HG02938 (cell line): ENCODE measurements around the gene ST8SIA5.

ENCODE experiments used
- ATAC-seq: cut with Tn5 transposase; IDR thresholded peaks from one replicate; pipeline ENCODE4 v1.9.1; 2021; ENCODE audit warnings: mild to moderate bottlenecking, moderate library complexity; ENCODE audit not compliant: unreplicated experiment

ST8SIA5 gene

DNA sequence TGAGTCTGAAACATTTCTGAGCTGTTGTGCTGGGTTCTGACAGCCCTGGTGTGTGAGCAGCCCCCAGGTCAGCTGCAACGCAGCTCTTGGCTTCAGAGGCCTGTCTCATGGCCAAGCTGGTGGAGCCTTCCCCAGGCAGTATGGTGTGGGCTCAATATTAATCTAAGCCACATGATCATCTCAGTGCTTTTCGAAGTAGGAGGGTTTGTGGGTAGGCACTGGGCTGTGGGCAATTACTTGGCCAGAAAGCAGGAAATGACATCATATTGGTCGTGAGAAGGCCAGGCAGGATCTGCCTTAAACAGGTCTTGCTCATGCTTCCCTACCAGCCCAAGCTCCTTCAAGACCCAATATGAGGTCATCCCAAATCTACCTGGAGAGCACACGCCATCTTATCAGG lies 126.7 kb downstream of the ST8SIA5 start:
- no peak for ATAC-seq

DNA sequence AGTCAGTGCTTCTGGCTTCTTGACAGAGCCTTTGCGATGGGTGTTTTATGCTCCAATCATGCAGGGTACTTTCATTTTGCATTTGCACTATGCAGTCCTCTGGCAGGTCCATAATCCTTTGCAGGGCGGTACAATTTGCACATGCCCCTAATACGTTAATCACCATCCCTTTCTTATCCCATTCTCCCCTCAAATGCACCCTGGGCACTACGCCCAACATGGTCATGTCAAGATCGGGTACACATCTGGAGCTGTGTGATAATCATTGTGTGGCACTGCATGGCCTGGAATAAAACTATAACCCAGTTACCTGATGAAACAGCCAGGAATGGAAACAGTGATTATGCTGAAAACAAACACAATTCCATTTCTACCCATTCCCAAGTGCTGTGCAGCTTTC lies 127.5 kb downstream of the ST8SIA5 start:
- ATAC-seq = no peak

DNA sequence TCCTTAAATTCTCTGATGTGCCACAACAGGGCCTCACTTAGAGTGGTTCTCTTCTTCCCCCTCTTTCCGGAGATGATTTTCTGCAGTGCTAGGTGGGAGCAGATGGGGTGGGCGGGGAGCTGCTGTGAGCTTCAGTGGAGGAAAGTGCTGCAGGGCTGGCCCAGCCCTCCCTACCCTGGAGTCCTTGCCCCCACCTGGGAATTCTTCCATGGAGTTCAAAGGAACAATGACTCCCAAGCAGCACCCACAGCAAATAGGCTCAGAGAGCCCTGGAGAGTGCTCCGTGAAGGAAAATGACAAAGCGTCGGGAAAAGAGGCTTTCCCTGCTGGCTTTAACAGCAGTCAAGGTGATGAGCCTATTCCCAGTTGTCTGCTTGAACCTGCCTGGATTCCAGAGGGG lies 128.6 kb downstream of the ST8SIA5 start:
- ATAC-seq = no peak

DNA sequence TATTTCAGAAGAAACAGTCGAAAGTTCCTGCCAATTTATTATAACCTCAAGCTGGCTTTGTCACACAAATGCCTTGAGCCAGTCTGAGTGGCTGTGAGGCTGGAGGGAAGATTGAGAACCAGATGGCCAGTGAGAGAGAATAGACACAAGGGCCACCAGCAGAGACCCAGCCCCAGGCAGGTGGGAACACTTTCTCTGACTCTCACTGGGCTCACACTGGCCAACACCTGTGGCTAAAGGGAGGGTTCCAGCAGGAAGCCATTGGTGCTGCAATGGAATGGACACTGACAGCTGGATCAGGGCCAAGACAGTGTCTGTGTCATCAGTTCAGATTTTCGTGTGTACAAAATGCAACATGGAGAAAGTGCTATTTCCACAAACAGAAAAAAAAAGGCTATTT lies 129.7 kb downstream of the ST8SIA5 start:
- no peak for ATAC-seq

DNA sequence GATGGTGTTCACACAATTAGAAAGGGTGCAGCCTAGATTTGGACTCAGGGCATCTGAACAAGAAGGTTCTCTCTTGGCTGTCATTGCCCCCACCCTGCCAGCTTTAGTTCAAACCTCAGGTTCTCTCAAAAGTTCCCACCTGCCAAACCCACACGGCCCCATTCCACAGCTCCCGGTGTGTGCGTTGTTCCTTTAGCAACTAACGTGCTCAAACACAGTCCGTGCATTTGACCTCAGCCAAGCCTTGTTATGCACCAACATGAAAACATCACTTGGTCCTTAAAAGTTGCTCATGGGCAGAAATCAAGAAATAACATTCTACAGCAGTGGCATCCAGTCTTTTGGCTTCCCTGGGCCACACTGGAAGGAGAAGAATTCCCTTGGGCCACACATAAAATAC lies 131.8 kb downstream of the ST8SIA5 start:
- ATAC-seq = no peak

DNA sequence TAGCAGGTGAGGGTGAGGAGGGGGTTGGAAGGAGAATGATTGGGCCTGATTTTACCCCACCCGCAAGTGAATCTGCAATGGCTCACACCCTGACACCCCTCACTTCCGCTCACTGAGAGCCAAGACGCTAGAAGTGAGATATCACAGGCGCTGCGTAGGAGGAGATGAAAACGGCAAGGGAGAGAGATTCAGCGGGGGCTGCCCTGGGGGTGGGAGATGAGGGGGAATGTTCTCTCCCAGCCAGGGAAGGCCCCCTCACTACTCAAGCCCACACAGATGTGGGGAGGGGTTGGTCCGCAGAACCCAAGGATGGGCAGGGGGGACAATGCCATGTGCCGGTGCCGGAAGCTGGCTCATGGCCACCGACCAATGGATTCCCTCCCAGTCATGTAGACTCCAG lies 132.7 kb downstream of the ST8SIA5 start:
- no peak for ATAC-seq

DNA sequence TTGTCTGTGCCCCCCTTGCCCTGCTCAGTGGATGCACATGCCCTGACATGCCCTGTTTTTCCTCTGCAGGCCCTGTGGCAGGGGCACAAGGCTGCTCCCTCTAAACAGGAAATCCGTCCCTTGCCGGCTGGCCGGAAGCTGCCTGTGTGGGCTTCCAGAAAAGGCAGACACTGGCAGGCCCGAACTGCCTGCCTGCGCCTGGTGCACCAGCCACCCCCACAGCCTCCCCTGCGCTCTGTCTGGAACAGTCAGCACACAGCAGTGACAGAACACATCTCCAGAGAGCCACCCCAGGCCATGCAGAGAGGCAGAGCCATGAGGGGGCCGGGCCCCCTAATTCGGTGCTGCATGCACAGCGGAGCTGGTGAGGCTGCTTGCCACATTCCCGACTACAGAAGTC lies 133.3 kb downstream of the ST8SIA5 start:
- ATAC-seq = no peak

DNA sequence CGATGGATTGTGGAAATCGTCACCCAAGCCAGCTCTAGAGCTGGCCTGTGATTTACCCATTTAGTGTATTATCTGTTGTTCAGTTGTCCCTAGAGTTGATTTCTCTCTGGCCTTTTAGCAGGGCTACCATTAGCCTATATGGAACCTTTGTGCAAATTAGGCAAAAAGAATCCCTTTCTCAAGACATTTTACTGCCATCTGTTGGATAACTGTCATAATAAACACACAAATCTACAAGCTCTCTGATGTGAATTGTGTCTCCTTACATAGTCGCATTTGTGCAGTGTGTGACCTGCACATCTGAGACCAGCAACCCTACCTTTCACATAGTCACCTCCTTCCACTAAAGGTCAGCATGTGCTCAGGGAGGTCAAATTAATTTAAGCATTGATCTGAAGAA lies 133.9 kb downstream of the ST8SIA5 start:
- ATAC-seq = no peak

DNA sequence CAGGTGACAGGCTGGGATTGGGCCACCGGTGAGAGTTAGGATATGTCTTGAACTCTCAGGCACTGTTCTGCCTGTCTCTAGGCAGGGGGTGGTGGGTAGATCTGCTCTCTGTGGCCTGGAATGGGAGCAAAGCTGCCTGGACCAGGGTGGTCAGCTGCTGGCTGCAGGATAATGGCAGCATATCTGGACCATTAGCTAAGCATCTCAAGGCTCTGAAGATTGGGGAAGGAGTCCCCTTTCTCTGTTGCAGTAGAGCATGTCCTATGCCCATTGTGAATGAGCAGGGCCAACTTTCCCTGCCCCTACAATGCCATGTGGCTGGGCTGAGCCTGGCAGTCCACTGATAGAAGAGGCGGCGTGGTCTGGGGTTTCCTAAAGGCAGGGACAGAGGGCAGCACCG lies 134.4 kb downstream of the ST8SIA5 start:
- ATAC-seq = no peak

DNA sequence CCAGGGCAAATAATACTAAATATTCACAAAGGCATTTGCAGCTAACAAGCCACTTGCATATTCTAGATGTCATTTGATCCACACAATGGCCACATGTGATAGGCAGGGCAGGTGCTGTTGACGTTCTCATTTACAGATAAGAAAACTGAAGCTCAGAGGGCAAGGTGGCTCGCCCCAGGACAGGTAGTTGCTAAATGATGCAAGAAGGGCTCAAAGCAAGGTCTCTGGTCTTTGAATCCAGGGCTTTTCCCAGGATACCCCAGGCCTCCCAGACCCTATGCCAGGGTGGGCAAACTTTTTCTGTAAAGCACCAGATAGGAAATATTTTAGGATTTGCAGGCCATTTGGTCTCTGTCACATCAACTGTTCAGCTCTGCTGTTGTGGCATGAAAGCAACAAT lies 135.0 kb downstream of the ST8SIA5 start:
- no peak for ATAC-seq

DNA sequence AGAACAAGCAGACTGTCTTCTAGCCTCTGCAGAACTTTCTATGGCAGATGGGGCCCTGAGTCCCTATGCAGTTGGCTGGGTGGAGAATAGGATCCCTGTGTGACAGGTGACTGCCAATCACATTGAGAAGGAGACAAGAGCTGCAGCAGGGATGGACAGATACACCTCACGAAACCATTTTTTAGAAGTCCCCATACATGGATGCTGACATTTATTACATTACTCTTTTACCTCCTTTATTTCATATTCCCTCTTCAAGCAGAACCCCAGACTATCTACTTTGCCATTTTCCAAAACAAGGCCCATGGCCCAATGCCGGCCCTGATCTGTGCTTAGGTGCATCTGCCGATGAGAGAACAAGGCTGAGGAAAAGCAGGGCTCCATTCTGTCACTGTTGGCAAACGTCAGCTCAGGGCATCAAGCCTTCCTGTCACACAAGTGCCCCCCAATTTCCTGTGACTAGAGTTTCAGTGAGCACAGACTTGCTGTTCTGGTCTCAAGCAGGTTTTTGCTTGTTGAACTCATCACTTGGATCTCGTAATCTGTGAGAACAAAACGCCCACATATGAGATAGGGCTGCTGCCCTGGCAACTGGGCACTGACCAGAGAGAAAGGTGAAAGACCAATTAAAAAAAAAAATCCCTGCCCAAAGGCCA lies 135.6 kb downstream of the ST8SIA5 start:
- ATAC-seq = no peak

DNA sequence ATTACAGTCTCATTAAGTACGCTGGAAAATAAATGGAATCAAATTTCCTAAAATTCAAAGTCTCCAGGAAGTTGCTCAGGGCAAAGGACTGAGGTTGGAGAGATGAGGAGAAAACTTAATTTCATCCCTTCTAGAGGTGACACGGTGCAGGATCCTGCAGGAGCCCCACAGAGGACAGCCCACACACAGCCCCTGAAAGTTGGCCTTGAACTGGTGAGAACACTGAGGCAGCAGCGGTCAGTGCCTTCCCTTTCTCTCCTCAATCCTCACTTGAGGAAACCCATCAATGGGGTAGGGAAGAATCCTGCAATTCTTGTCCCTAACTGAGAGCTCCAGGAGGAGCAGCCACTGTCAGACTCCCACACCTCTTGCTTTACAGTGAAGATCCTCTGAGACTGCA lies 137.3 kb downstream of the ST8SIA5 start:
- no peak for ATAC-seq
